Measurements from ENCODE around the gene PHACTR3.
A peak's percentile ranks its signal among the peaks of the same experiment; 100 is the strongest.

The PHACTR3 gene

DNA sequence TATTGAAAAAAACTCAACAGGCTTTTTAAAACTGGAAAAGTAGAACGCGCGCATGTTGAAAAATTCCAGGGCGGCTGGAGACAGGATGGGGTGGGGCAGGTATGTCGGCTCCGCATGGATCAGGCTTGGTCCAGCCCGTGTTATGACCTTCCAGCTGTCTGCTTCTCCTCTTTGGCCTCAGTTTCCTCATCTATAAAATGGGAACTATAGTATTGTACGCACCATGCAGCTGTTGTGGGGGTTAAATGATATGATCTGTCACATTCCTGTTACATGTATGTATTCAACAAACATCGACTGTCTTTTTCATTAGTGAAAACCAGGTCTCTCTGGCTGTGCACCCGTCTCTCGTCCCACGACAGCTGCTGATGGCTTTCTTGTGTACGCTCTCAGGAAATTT lies 18.8 kb downstream of the PHACTR3 start:
- DNase-seq, result no peak

DNA sequence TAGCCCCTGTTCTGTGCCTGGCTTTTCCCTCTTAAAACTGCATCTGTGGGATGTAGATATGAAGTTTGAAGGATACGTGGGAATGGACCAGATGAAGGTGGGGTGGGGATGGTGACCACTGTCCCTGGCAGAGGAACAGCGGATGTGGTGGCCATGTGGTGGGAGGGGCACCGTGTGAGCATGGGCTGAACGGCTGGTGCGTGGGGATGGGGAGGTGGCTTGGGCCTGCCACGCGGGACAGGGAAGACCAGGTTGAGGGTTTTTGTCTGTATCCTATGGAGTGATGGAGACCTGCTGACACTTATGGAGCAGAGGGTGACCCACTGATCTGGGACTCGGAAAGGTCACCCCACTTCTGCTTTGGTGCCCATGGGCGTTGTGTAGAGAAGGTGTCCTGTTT lies 19.2 kb downstream of the PHACTR3 start:
- DNase-seq, result no peak

DNA sequence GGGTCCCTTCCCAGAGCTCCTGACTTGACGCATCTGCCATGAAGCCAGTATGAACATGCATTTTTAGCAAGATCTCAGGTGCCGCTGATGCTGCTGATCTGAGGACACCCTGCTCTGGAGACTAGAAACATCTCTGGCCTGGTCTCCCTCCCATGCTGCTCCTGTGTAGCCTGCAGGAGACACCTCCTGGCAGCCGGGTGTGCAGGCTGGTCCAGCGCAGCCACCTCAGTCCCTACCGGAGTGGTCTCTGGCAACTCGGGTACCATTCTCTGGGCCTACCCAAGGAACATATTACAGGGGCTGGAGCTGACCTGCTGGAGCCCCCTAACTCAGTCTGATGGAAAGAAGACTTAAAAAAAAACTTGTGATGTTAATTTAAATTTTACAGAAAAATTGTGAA lies 20.1 kb downstream of the PHACTR3 start:
- peak in 1 of 2 experiments; percentile 5 for DNase-seq

DNA sequence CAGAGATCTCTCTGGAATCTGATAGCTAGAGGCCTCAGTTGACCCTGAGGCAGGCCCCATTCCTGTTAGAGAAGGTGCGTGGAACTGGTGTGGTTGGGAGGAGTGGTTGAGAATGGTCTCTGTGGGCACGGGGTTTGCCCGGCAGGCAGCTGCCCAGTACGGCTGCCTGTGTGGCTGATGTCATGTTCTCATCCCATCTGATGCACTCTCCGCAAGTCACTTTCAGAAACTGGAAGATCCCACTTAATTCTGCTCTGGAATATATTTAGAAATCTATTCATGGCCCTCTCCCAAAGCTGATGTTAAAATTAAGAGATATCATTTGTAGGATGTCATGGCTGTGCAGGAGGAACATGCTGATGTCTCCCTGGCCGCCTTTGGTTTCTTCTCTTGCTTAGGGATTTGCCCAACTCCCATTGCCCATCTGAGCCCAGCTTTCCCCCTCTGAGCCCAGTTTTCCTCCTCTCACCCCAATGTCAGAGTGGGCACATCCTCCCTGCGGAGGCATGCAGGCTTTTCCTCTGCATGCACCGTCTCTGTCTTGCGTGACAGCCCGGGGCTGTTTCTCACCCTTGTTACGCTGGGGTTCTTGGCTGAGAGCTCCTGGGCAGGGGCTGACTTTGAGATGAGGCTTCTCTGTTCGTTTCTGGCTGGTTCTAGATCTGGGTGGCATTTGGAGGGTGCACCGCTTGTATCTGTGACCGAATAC lies 21.0 kb downstream of the PHACTR3 start:
- DNase-seq, result no peak

DNA sequence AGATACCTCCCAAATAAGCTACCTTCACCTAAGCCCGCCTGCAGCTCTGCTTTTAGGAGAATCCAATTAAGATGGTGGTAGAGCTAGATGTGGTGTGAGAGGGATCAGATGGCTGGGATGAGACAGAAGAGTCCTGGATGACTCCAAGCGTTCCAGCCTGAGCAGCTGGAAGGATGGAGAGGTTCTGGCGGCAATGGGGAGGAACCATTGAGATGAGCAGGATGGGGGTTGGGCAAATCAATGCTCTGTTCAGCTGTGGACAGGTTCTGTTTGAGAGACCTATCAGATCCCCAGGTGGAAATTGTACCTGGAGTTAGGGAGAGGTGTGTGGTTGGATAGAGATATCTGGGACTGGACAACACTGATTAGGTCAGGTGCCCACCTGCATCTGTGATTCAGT lies 23.0 kb downstream of the PHACTR3 start:
- no peak for DNase-seq

DNA sequence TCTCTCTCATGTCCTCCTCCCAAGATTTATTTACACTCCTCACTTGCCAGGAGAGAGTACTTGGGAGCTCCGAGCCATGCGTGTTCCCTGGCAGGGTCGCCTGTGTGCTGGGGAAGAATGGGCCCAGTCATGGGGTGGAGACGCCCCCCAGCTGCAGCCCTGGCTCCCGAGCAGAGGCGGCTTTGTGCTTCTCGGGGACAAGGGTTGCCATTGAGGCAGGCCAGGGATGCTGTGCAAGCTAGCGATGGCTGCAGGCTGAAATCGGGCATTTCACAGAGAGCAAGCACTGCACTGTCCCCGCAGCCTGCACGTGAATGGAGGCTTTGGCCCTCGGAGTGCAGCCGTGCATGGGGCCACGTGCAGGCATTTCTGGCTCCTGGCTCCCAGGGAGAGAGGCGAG lies 23.8 kb downstream of the PHACTR3 start:
- DNase-seq, result no peak

DNA sequence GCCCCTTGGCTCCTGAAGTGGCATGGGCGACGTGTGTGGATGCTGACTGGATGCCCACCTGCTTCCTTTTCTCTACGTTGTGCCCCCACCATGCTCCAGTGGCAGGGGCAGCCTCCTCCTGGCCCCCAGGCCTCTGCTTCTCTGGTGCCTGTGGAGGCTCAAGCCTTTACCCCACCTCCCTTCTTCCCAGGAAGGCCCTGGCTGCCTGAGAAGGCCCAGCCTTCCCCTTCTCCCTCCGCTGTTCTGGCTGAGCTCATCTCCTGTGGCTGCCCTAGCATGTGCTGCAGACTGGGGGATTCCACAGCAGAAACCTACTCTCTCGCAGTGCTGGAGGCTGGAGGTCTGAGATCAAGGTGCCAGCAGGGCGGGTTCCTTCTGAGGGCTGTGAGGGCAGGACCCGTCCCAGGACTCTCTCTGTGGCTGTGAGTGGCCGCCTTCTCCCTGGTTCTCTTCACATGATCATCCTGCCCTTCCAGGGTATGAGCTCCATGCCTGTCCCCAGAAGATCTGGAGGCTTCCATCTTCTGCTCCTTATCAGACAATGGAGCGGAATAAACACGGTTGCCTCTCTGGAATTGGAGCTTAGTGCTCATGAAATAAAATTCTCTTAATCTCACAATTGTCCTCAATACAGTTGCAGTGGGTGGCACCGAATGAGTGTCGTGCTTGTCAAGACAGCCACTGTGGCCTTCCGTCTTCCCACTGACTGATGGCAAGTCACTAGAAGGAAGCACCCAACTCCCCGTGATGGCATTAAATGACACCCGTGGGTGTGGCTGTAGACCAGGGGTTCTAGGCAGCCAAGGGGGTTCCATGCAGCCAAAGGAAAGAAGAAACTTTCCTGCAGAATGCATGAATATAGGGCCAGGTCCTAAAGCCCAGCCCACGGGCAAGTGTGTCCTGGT lies 25.1 kb downstream of the PHACTR3 start:
- no peak for DNase-seq

DNA sequence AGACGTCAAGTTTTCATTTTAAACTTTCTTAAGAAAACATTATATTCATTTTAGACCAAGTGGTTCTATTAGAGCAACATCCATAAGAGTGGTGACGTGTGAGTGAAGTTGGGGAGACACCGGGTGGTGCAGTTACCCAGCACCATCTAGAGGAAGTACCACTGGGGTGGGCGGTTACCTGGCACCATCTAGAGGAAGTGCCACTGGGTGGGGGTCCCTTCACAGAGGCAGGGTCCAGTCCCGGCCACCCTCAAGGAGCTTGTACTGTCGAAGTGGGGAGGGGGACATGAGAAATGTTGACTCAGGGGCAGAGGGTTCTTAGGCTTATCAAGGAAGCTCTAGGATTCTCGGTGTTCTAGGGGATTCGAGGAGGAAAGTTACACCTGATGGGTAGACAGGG lies 26.2 kb downstream of the PHACTR3 start:
- no peak for DNase-seq

DNA sequence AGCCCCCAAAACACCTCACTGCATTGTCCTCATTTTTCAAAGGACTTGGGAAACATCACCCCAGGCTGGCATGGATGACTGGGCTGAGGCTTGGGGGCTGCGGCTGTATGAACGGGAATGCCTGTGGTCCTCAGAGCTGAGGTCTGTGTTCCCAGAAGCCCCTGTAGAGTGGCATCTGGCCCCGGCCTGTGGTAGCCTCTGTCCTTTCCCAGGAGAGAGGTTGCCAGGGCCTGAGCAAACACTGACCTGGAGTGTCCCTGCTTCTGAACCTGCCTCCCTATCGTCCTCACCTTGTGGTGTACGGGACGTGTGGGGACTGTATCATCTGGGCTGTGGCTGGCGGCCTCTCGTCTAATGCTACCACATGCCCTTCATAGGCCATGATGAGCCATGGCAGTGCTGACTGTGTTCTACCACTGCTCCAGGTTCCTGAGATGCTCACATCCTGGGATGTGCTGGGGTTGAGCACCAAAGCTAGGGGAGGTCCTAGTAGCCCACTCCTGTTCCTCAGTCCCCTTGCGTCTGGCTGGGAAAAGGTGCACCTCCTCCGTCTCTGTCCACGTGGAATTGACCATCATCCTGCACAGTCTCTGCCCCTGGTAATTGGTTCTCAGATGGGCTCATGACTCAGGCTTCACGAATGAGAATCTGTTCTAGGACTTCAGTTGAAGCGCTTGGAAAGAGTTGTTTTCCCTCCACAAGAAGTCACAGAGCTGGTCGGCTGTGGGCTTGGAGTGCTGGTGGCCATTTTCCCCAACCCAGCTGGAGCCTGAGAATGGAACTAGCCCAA lies 27.6 kb downstream of the PHACTR3 start:
- no peak for DNase-seq

DNA sequence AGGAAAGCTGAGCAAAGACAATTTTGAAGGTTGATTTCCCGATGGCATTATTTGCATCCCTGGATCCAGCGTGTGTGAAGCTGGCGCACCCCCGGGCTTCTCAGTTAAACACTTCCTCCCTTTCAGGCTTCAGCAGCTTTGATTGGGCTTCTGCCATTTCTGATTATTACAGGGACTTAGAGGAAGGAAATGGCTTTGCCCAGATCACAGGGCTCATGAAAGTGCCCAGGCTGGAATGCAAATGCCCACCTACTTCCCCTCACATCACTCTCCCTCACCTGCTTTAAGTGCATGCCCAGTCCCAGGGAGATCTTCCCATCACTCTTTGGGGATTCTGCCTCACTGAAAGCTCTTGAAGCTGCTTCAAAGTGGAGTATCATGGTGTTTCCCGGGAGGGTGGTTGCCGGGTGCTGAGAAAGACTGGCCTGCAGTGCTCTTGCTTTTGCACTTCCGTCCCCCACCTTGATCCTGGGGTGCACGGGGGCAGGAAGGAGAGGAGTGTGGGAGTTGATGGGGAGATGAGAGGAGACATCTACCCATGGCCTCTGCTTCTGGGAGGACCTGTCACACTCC lies 28.3 kb downstream of the PHACTR3 start:
- DNase-seq, result no peak

DNA sequence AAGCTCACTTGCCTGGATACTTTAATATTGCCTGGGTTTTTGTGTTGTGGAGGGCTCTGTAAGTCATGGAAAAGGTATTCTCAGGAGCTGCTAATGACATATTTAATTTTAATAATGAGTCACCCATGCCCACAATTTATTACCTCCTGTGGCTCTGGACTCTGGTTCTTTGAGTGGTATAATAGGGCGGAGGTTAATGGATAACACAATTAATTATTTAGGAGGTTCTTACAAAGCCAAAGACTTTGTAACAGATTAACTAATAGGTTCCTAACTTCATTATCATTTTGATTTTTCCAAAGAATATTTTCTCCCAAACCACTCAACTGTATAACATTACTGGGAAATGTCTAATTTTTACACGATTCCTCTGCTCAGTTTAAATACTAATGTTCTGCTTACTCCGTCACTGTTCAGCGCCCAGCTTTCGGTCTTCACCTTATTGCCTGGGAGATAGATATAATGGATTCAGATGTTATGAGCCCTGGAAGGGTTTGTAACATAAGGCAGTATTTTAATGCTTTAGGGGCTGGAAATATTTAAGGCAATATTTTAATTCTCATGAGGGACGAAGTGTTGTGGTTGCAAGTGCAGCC lies 29.4 kb downstream of the PHACTR3 start:
- DNase-seq, result no peak

DNA sequence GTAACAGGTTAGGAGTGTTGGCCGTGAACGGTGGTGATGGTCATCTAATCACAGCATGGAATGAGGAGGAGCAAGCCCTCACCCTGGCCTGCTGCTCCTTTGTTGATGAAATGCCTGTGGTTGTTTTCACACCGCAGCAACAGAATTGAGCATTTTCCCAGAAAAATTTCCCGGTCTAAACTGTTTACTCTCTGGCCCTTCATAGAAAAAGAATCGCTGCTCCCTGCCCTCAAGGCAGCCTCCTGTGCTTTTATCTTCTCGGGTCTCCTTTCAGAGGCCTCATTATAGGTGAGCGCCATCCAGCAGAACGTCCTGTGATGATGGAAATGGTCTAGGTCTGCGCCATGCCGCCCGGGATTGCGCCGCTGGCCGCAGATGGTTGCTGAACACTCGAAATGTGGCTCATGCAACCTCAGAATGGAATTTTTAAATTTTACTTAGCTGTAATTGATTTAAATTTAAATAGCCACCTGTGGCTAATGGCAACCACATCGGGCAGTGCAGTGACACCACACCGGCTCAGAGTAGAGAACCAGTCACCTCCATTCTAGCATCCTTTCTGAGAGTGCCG lies 30.2 kb downstream of the PHACTR3 start:
- no peak for DNase-seq

DNA sequence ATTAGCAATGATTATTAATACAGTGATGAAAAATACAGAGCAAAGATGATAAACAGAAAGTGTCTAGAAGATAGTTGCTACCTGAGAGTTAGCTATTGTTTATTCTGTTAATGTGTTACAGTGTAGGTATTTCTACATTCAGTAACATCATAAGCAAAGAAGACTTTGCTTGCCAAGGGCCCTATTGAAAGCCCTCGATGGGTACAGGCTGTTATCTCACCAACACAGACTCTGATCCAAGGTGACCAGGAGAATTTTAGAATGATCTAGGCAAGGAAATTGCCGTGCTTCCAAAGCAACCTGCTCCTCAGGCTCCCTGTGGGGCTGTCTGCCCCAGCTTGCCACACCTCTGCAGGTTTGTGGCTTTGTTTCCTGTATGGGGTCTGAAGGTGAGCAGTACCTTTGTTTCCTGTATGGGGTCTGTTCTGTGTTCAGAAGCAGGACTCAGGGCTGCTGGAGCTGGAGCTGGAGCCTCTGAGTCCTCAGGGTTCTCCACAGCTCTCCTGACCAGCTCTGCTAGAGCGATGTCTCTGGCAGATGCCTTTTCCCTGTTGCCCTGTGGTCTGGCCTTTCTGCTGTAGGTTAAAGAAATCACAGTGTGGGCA lies 32.5 kb downstream of the PHACTR3 start:
- DNase-seq, result no peak

DNA sequence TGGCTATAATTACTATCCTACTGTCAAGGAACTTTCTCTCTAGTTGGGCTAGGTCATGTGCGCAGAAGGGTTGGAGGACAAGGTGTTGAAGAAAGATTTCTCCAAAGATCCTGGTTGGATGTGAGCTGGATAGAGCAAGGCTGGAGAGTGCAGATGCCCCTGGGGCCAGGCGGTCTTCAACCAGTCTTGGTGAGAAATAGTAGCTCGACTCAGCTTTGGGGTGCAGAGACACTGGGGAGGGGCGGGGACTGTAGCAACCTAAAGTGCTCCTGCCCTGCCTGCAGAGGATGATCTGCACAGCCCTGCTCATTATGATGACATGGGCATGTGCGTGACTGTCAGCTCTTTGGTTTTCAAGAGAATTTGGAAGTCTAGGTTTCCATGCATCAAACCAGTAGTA lies 35.9 kb downstream of the PHACTR3 start:
- DNase-seq, result no peak

DNA sequence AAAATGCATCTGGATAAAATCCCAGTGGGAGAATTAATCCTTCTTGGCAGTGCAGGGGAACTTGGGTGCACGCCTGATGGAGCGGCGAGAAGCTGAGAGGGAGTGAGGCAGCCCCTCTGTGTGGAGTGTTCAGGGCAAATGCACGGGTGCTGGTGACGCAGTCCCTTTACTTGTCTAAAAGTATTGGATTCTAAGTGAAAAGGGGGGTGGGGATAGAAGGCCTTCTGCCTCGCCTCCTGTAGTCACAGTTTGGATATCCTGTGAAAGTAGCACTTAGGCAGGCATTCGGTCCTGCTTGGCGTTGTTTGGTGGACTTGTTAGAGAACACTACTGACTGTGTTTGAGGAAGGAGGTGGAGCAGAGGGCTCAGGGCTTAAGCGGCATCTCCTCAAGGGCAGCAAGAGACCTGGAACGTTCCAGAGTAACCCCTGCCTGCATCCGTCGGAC lies 39.3 kb downstream of the PHACTR3 start:
- DNase-seq, result peak in 1 of 2 experiments; percentile 9

DNA sequence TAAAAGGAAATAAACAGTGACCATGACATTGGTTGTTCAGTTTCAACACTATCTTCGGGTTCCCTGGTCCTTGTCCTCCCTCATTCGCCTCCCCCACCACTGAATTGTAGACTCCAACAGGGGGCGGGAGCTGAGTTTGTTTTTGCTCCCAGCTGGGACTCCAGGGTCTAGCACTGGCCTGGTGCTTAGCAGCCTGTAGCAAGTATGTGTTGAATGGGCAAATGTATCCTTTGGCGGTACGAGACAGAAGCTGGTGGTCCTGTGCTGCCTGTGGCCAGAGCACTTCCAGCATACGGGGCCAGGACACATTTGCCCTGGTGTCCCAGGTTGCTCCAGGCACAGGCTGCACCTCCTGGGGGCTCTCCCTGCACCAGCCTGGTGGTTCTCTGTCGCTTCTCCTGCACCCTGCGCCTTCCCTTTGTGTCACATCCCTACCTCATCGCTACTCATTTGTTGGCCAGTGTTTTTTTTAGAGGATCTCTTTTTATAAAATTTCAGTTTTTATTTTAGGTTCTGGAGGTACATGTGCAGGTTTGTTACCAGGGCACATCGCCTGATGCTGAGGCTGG lies 40.1 kb downstream of the PHACTR3 start:
- DNase-seq, result no peak

DNA sequence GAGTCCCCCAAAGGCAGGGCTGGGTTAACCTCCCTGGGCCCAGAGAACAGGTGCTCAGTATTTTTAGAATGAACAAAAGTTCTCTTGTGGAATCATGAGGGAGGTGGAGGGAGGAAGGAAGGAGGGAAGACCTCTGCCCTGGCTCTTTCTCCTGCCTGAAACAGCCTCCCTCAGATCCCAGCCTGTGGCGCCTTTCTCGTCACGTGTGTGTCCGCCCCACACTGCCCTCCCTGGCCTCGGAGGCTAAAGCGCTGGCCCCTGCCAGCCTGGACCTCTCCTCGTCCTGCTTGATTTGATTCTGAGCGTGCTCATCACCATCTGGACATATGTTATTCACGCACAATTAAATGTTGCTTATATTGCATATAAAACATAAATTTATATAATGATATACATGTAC lies 40.9 kb downstream of the PHACTR3 start:
- DNase-seq, result no peak

DNA sequence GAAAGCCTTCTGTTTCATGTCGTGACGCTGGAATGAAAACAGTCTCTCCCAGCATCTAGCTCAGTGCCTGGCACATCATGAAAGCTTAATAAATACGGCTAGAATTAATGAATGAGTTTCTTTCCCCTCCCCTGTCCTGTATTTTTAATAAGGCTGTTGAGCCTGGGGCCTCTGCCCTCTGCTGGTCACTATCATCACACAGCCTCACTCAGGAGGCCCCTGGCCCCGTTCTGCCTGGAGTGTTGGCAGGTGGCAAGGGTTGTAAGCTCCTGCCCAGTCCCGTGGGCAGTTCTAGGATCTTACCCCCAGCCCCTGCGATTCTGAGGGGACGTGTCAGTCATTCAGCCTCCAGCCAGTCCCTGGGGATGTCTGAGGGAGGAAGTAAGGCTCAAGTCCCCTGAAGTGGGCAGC lies 41.4 kb downstream of the PHACTR3 start:
- peak in 1 of 2 experiments; percentile 44 for DNase-seq

DNA sequence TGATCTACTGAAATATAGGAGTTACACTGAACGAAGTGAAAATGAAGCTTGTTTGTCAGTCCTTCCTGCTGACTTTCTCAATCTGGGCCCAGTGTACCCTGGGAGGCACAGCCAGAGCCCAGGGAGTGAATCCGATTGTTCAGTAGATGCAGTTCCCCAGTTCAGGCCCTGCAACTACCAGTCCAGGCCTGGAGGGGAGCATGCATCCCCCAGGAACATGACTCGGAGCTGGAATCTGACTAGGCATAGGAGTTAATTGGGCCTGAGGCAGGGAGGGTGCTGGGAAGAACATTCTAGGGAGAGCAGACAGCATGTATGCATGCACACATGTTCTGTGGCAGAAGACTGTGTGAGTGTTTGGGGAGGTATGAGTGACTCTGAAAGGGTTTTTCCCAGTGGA lies 42.1 kb downstream of the PHACTR3 start:
- no peak for DNase-seq

DNA sequence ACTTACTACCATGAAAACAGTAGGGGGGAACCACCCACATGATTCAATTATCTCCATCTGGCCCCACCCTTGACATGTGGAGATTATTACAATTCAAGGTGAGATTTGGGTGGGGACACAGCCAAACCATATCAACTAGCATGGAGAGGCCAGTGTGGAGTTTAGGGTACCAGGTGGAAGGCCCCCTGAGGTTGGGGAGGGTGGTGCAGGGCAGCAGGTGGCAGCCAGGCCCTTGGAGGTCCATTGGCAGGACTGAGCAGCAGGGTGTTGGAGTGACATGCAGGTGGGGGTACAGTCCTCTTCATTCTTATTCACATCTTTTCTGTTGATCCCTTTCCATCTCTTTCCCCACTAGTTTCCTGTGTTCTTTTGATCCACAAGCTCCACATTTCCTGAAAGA lies 42.9 kb downstream of the PHACTR3 start:
- no peak for DNase-seq

DNA sequence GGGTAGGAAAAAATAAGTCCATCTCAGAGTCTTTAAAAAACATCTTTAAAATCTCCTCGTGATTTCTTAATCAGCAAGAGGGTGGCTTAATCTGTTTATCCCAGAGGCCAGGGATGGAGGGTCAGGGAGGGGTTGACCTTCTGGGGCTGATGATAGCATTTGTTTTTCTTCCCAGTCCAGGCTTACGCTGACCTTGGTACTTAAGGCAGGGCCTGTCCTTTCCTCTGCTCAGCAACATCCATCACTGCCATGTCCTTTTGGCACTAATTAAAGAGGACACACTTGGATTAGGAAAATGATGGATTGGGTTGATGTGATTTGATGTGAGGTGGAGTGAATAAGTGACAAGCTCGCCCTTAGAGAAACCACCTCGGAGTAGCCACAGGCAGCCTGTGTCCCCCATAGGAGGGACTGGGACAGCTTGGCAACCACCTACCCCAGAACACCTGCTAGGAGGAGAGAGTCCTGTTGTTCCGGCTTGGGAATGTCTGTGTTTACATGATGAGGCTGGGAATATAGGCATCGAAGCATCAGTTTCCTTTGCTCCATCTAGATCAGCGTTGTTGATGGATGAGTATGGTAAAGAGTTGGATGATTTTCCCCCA lies 44.2 kb downstream of the PHACTR3 start:
- DNase-seq, result no peak
